Ectodermal cell (in vitro differentiated cells): ENCODE data around the gene BMPR1A.
"Not testable (repeated sequence)": the region's sequence is repeated elsewhere in the genome, so short reads cannot be mapped to it uniquely, and the experiment has no call there.

ENCODE experiments used
- H3K27ac ChIP-seq: 2 replicates; pipeline ENCODE4 v1.7.0; 2013; ENCODE audit warnings: mild to moderate bottlenecking, low read depth, low read length; ENCODE audit not compliant: insufficient read depth, poor library complexity, severe bottlenecking
- H3K27me3 ChIP-seq: 2 replicates; pipeline ENCODE4 v1.7.0; 2013; ENCODE audit warnings: mild to moderate bottlenecking, low read length; ENCODE audit not compliant: insufficient read depth, control insufficient read depth, poor library complexity, severe bottlenecking
- H3K36me3 ChIP-seq: one replicate; pipeline ENCODE4 v1.7.0; 2013; ENCODE audit warnings: low read length; ENCODE audit not compliant: control insufficient read depth, insufficient read depth
- H3K4me1 ChIP-seq: one replicate; pipeline ENCODE4 v1.7.0; 2013; ENCODE audit warnings: low read length; ENCODE audit not compliant: control insufficient read depth, insufficient read depth
- H3K4me3 ChIP-seq: 2 replicates; pipeline ENCODE4 v1.7.0; 2013; ENCODE audit warnings: low read depth, low read length, control low read depth; ENCODE audit not compliant: insufficient read depth
- H3K9me3 ChIP-seq: 2 replicates; pipeline ENCODE4 v1.7.0; 2013; ENCODE audit warnings: mild to moderate bottlenecking, low read length, moderate library complexity; ENCODE audit not compliant: control insufficient read depth
- WGBS, 2 experiments: methylation state at CpG; one replicate each; pipeline ENCODE4 v1.1.7; 2013; ENCODE audit warnings: missing lambda C conversion rate in 2 of 2; 5-methylcytosine and 5-hydroxymethylcytosine counted together

BMPR1A gene

GRCh38 chr10:86951184-86951761, 194.9 kb downstream of the BMPR1A start:
- H3K36me3 ChIP-seq: no peaks in the 10 kb centered on the region
- no peak overlapping the region for H3K27ac ChIP-seq
- no peaks in the 10 kb centered on the region for H3K27me3 ChIP-seq
- no peak overlapping the region for H3K4me3 ChIP-seq
- H3K9me3 ChIP-seq: no peaks in the 10 kb centered on the region
- peaks cover 27% of the 10 kb centered on the region for H3K4me1 ChIP-seq

- peaks cover 32% of the 10 kb centered on the region for H3K4me1 ChIP-seq
- no peaks in the 10 kb centered on the region for H3K27me3 ChIP-seq
- H3K4me3 ChIP-seq: no peak overlapping the region
- WGBS, 2 experiments: 93 to 95% methylated on average over 7 of the region's 7 CpGs
- H3K36me3 ChIP-seq: no peaks in the 10 kb centered on the region
- H3K9me3 ChIP-seq: no peaks in the 10 kb centered on the region
- no peak overlapping the region for H3K27ac ChIP-seq
Measured at GRCh38 chr10:86952106-86952505, 195.7 kb downstream of the BMPR1A start.

GRCh38 chr10:86952697-86953096, 196.3 kb downstream of the BMPR1A start:
- peaks cover 32% of the 10 kb centered on the region for H3K4me1 ChIP-seq
- not testable (repeated sequence) for H3K9me3 ChIP-seq, H3K4me3 ChIP-seq, H3K27ac ChIP-seq, H3K27me3 ChIP-seq, H3K36me3 ChIP-seq
- 92 to 97% methylated on average over 10 of the region's 10 CpGs for WGBS, 2 experiments

GRCh38 chr10:86953747-86954680, 197.6 kb downstream of the BMPR1A start:
- H3K27ac ChIP-seq: no peak overlapping the region
- H3K4me3 ChIP-seq: no peak overlapping the region
- peaks cover 37% of the 10 kb centered on the region for H3K4me1 ChIP-seq
- 42 to 48% methylated on average over 15 of the region's 15 CpGs for whole genome bisulfite sequencing, 2 experiments
- H3K9me3 ChIP-seq: no peaks in the 10 kb centered on the region
- no peaks in the 10 kb centered on the region for H3K27me3 ChIP-seq
- H3K36me3 ChIP-seq: no peaks in the 10 kb centered on the region

GRCh38 chr10:86954681-86955500, 198.5 kb downstream of the BMPR1A start:
- Histone ChIP-seq H3K9me3 (no peaks in the 10 kb centered on the region), H3K4me1 (peaks cover 44% of the 10 kb centered on the region), H3K27me3 (no peaks in the 10 kb centered on the region), H3K4me3 (no peak overlapping the region), H3K36me3 (no peaks in the 10 kb centered on the region), H3K27ac (no peak overlapping the region)
- WGBS, 2 experiments: 46 to 47% methylated on average over 13 of the region's 13 CpGs

GRCh38 chr10:86955501-86956194, 199.2 kb downstream of the BMPR1A start:
- peaks cover 44% of the 10 kb centered on the region for H3K4me1 ChIP-seq
- no peaks in the 10 kb centered on the region for H3K27me3 ChIP-seq
- no peaks in the 10 kb centered on the region for H3K36me3 ChIP-seq
- no peak overlapping the region for H3K4me3 ChIP-seq
- 56 to 67% methylated on average over 11 to 16 of the region's 16 CpGs for WGBS, 2 experiments
- no peak overlapping the region for H3K27ac ChIP-seq
- no peaks in the 10 kb centered on the region for H3K9me3 ChIP-seq

GRCh38 chr10:86956195-86956847, 199.9 kb downstream of the BMPR1A start:
- H3K36me3 ChIP-seq: no peaks in the 10 kb centered on the region
- H3K9me3 ChIP-seq: no peaks in the 10 kb centered on the region
- H3K4me1 ChIP-seq: peaks cover 44% of the 10 kb centered on the region
- no peak overlapping the region for H3K4me3 ChIP-seq
- no peaks in the 10 kb centered on the region for H3K27me3 ChIP-seq
- WGBS, 2 experiments: 84 to 85% methylated on average over 5 to 7 of the region's 7 CpGs
- H3K27ac ChIP-seq: no peak overlapping the region

- no peaks in the 10 kb centered on the region for H3K27me3 ChIP-seq
- 67 to 70% methylated on average over 7 of the region's 7 CpGs for WGBS, 2 experiments
- peaks cover 44% of the 10 kb centered on the region for H3K4me1 ChIP-seq
- H3K36me3 ChIP-seq: no peaks in the 10 kb centered on the region
- no peaks in the 10 kb centered on the region for H3K9me3 ChIP-seq
- H3K27ac ChIP-seq: no peak overlapping the region
- H3K4me3 ChIP-seq: no peak overlapping the region
Measured at GRCh38 chr10:86956848-86957448, 200.5 kb downstream of the BMPR1A start.

GRCh38 chr10:86957471-86958115, 201.2 kb downstream of the BMPR1A start, which contains the start of gene MMRN2:
Gene MMRN2, minus strand, starts transcription at chr10:86957615. Its CDS starts 74 bp downstream, at chr10:86957541.
- H3K36me3 ChIP-seq: no peaks in the 10 kb centered on the region
- H3K27ac ChIP-seq: no peak within 1 kb of the TSS
- H3K4me3 ChIP-seq: no peak within 1 kb of the TSS
- no peaks in the 10 kb centered on the region for H3K9me3 ChIP-seq
- 86 to 87% methylated on average over 9 of the region's 9 CpGs for WGBS, 2 experiments
- peaks cover 44% of the 10 kb centered on the region for H3K4me1 ChIP-seq
- no peaks in the 10 kb centered on the region for H3K27me3 ChIP-seq
